Gastrocnemius medialis (tissue), 4 donors: ENCODE measurements around the gene PLXNA2.

ENCODE experiments used
- CTCF ChIP-seq, 5 experiments: fragments of 450-650 bp in 3 of 5; fragments of 200-600 bp in 2 of 5; sonication (generic) in 2 of 5; IDR thresholded peaks in 4 of 5; conservative IDR thresholded peaks in 1 of 5; 1 replicate in 4 of 5; 2 replicates in 1 of 5; pipeline ENCODE4 v1.5.1; 2016 to 2019; ENCODE audit warnings: antibody characterized with exemption in 5 of 5, mild to moderate bottlenecking in 3 of 5, moderate library complexity in 3 of 5
- POLR2A ChIP-seq, 2 donors: fragments of 450-650 bp; IDR thresholded peaks; one replicate each; pipeline ENCODE4 v1.6.1; 2017; ENCODE audit warnings: antibody characterized with exemption in 2 of 2, mild to moderate bottlenecking in 2 of 2, moderate library complexity in 2 of 2

- TF ChIP-seq CTCF (IDR thresholded peaks at IDR 0.05 in 4 of 5, conservative IDR thresholded peaks at IDR 0.05 in 1 of 5), result no peak
- no peak for TF ChIP-seq POLR2A (IDR thresholded peaks at IDR 0.05)
Measured at GRCh38 chr1:208009706-208010444, 234.3 kb downstream of the PLXNA2 start.
